Bronchial epithelial cell (primary cell): Measurements from ENCODE around the gene IL36RN. TPM values are rescaled to one million over a fixed set of nuclear protein-coding genes. Genes with fewer than 3 reads are reported as not detected.
A peak's percentile ranks its signal among the peaks of the same experiment; 100 is the strongest.

Source experiments
- DNase-seq: peaks from one replicate; pipeline ENCODE4 v3.0.0-alpha.2; 2010; ENCODE audit warnings: low read depth
- FAIRE-seq: peaks from 2 replicates; lab custom pipeline; 2011; peaks lifted over from hg19 to GRCh38; lab: Jason Lieb, UNC
- H3K27me3 ChIP-seq: 2 replicates; pipeline ENCODE4 v1.5.1; 2011; ENCODE audit warnings: low read length; ENCODE audit not compliant: control insufficient read depth, insufficient read depth
- H3K36me3 ChIP-seq: 2 replicates; pipeline ENCODE4 v1.5.1; 2011; ENCODE audit warnings: low read length; ENCODE audit not compliant: control insufficient read depth, insufficient read depth
- H3K4me3 ChIP-seq: 2 replicates; pipeline ENCODE4 v1.5.1; 2011; ENCODE audit warnings: mild to moderate bottlenecking, low read depth, low read length, control low read depth
- total RNA-seq: library from RNA; depleted of rRNA; stranded (reverse); fragments of >200 nt; gene quantifications from 2 replicates; pipeline ENCODE4 v1.2.1, GENCODE V29; 2014
- TF ChIP-seq, protein P1 (sequence below): IDR thresholded peaks from 2 replicates; pipeline ENCODE4 v1.5.1; 2011; ENCODE audit warnings: mild to moderate bottlenecking, moderate library complexity, low read length, control low read depth, inconsistent platforms; ENCODE audit not compliant: insufficient read depth, severe bottlenecking

IL36RN gene
- total RNA-seq, 1 donor from 2014 or later = 1.1 TPM

- H3K4me3 ChIP-seq = no peak overlapping the region
- H3K36me3 ChIP-seq = no peaks in the 10 kb centered on the region
- TF ChIP-seq, protein P1, sequence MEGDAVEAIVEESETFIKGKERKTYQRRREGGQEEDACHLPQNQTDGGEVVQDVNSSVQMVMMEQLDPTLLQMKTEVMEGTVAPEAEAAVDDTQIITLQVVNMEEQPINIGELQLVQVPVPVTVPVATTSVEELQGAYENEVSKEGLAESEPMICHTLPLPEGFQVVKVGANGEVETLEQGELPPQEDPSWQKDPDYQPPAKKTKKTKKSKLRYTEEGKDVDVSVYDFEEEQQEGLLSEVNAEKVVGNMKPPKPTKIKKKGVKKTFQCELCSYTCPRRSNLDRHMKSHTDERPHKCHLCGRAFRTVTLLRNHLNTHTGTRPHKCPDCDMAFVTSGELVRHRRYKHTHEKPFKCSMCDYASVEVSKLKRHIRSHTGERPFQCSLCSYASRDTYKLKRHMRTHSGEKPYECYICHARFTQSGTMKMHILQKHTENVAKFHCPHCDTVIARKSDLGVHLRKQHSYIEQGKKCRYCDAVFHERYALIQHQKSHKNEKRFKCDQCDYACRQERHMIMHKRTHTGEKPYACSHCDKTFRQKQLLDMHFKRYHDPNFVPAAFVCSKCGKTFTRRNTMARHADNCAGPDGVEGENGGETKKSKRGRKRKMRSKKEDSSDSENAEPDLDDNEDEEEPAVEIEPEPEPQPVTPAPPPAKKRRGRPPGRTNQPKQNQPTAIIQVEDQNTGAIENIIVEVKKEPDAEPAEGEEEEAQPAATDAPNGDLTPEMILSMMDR = no peak
- no peak for DNase-seq
- FAIRE-seq = no peak
- H3K27me3 ChIP-seq = no peaks in the 10 kb centered on the region
Observed at GRCh38 chr2:113079131-113079530, 20.1 kb downstream of the IL36RN start.

DNA sequence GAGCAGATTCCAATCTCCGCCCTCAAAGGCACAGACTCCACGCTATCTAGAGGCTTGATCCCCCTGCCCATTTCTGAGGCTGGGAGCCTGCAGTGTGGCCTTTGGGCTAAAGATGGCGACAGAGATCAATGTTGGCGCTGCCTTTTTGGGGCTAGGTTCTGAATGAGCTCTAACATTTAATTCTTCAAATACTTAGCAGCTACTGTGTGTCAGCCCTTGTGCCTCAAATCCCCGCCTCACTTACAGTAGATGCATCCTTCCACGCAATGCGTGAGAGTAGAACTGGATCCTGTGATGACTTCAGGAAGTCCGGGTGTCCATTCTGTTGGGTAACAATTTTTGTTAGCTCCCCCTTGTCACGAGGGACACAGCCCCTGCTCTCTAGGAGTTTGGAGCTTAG, 21.1 kb downstream of the IL36RN start:
- DNase-seq (peak; percentile 55), FAIRE-seq (no peak)
- Histone ChIP-seq H3K27me3 (no peaks in the 10 kb centered on the region), H3K36me3 (no peaks in the 10 kb centered on the region), H3K4me3 (no peak overlapping the region)
- TF ChIP-seq, protein P1 = peak; percentile 91

DNA sequence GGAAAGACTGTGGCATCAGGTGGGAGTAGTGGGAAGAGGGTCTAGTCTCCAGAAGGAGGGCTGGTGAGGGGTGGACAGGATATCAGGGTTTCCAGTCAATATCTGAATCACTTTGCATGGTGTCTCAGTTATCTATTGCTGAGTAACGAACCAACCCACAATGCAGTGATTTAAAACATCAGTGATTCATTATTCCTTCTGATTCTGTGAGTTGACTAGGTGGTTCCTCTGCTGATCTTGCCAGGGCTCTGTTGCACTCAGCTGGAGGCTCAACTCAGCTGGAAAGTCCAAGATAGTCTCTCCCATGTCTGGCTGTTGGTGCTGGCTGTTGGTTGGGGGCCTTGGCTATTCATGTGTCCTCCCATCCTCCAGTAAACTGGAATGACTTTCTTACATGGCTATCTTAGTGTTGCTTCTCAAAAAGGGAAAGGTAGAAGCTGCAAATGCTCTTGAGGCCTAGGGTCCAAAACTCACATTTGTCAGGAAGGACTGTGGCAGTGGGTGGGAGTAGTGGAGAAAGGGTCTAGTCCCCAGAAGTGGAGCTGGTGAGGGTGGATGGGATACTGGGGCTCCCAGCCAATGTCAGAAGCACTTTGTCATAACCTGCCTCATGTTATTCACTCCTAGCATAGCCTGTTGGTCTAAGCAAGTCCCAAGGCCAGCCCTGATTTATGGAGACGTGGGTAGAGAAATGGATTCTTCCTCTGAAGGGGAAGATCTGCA, 22.7 kb downstream of the IL36RN start:
- DNase-seq (peak; percentile 69), FAIRE-seq (no peak)

GRCh38 chr2:113083296-113083695, 24.3 kb downstream of the IL36RN start:
- no peak for FAIRE-seq
- TF ChIP-seq, protein P1 = no peak
- no peak for DNase-seq

More for the DNA sequence above, 22.7 kb downstream of the IL36RN start:
- Histone ChIP-seq H3K27me3 (no peaks in the 10 kb centered on the region), H3K36me3 (no peaks in the 10 kb centered on the region), H3K4me3 (no peak overlapping the region)
- TF ChIP-seq, protein P1 = no peak

GRCh38 chr2:113084249-113085000, 25.4 kb downstream of the IL36RN start:
- Histone ChIP-seq H3K4me3 (no peak overlapping the region), H3K27me3 (no peaks in the 10 kb centered on the region), H3K36me3 (no peaks in the 10 kb centered on the region)
- DNase-seq (peak; percentile 72), FAIRE-seq (no peak)
- TF ChIP-seq, protein P1 = peak; percentile 43

More at GRCh38 chr2:113083296-113083695, 24.3 kb downstream of the IL36RN start:
- Histone ChIP-seq H3K4me3 (no peak overlapping the region), H3K27me3 (no peaks in the 10 kb centered on the region), H3K36me3 (no peaks in the 10 kb centered on the region)
